Astrocyte (in vitro differentiated cells and primary cell): ENCODE results near the gene TCF7L2.

Experiments
- EZH2 ChIP-seq: IDR thresholded peaks from 2 replicates; pipeline ENCODE4 v1.6.1; 2012; ENCODE audit warnings: mild to moderate bottlenecking, low read length, inconsistent platforms; ENCODE audit not compliant: insufficient read depth
- TF ChIP-seq, protein P1 (sequence below): IDR thresholded peaks from 2 replicates; pipeline ENCODE4 v1.5.1; 2011; ENCODE audit warnings: low read depth, mild to moderate bottlenecking, inconsistent platforms, low read length, moderate library complexity; ENCODE audit not compliant: insufficient read depth

DNA sequence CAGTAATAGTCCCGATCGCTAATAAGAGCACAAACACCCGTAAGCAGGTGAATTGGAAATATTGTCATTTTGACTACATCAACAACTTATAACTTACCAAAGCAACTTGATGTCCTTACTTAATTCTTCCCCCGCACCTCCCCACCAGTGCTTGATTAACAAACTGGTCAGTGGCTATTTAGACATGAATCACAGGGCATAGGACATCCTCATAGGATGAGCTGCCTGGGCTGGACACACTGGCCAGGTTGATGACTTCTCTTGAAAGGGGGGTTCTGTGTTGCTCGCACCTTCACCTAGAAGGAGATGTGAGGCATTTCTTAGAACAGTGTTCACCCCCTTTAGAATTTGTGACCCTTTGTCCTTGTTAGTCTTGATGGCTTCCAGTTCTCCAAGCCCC, 163.2 kb downstream of the TCF7L2 start:
- TF ChIP-seq EZH2, result no peak
- TF ChIP-seq, protein P1, sequence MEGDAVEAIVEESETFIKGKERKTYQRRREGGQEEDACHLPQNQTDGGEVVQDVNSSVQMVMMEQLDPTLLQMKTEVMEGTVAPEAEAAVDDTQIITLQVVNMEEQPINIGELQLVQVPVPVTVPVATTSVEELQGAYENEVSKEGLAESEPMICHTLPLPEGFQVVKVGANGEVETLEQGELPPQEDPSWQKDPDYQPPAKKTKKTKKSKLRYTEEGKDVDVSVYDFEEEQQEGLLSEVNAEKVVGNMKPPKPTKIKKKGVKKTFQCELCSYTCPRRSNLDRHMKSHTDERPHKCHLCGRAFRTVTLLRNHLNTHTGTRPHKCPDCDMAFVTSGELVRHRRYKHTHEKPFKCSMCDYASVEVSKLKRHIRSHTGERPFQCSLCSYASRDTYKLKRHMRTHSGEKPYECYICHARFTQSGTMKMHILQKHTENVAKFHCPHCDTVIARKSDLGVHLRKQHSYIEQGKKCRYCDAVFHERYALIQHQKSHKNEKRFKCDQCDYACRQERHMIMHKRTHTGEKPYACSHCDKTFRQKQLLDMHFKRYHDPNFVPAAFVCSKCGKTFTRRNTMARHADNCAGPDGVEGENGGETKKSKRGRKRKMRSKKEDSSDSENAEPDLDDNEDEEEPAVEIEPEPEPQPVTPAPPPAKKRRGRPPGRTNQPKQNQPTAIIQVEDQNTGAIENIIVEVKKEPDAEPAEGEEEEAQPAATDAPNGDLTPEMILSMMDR, result no peak
